Sigmoid colon (tissue), 4 donors: Measurements from ENCODE around the gene SMARCC2.
A peak's percentile ranks its signal among the peaks of the same experiment; 100 is the strongest.
"Not testable (repeated sequence)": the region's sequence is repeated elsewhere in the genome, so short reads cannot be mapped to it uniquely, and the experiment has no call there.

Source experiments
- CTCF ChIP-seq, 4 experiments: fragments of 450-650 bp in 3 of 4; fragments of 200-600 bp in 1 of 4; IDR thresholded peaks; one replicate each; pipeline ENCODE4 v1.5.1; 2016 to 2019; ENCODE audit warnings: antibody characterized with exemption in 4 of 4, mild to moderate bottlenecking in 3 of 4, moderate library complexity in 2 of 4
- POLR2AphosphoS5 ChIP-seq, 4 donors: sonication (generic); formaldehyde crosslinking; IDR thresholded peaks; one replicate each; pipeline ENCODE4 v1.6.1; 2017; ENCODE audit warnings: antibody characterized with exemption in 4 of 4

GRCh38 chr12:56196818-56197550 lies 7.7 kb upstream of the SMARCC2 start:
- not testable (repeated sequence) for TF ChIP-seq CTCF (IDR thresholded peaks at IDR 0.05)
- TF ChIP-seq POLR2AphosphoS5 (IDR thresholded peaks at IDR 0.05): peak in 1 of 4 donors; percentile 13
